ENCODE results near the gene HPS5.
"Not testable (repeated sequence)": the region's sequence is repeated elsewhere in the genome, so short reads cannot be mapped to it uniquely, and the experiment has no call there.

Gene HPS5, protein sequence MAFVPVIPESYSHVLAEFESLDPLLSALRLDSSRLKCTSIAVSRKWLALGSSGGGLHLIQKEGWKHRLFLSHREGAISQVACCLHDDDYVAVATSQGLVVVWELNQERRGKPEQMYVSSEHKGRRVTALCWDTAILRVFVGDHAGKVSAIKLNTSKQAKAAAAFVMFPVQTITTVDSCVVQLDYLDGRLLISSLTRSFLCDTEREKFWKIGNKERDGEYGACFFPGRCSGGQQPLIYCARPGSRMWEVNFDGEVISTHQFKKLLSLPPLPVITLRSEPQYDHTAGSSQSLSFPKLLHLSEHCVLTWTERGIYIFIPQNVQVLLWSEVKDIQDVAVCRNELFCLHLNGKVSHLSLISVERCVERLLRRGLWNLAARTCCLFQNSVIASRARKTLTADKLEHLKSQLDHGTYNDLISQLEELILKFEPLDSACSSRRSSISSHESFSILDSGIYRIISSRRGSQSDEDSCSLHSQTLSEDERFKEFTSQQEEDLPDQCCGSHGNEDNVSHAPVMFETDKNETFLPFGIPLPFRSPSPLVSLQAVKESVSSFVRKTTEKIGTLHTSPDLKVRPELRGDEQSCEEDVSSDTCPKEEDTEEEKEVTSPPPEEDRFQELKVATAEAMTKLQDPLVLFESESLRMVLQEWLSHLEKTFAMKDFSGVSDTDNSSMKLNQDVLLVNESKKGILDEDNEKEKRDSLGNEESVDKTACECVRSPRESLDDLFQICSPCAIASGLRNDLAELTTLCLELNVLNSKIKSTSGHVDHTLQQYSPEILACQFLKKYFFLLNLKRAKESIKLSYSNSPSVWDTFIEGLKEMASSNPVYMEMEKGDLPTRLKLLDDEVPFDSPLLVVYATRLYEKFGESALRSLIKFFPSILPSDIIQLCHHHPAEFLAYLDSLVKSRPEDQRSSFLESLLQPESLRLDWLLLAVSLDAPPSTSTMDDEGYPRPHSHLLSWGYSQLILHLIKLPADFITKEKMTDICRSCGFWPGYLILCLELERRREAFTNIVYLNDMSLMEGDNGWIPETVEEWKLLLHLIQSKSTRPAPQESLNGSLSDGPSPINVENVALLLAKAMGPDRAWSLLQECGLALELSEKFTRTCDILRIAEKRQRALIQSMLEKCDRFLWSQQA

DNA sequence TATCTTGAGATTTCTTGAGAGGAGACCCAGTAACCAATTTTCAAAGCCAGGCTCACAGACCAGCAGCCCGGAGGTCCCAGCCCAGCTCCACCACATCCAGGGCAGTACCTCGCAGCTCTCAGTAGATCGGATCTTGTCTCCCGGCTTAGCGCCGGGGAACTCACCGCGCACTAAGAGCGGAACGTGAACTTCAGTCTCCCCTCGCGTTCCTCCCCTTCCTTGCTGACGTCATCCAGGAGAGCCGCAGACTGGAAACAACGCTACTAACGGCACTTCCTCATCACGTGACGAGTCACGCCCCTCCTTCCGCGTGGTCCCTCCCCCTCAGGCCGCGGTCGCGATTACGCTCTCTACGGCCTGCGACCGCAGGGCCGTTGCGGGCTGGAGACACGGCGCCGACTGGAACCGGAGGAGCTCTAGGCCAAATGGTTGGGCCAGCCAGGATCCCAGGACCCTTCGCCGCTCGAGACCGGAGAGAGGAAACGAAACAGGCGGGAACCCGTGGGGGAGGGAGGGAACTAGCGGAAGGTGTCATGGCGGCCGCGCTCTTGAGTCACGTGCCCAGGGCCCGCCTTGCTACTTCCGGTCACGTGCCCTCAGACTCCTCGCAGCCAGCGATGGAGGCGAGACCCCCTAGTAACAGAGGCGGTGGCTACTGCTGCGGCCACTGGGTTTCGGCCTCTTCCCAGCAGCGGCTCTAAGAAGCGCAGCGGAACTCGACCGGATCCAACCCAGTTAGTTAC, at the start of gene HPS5, which contains the start of gene GTF2H1:
Gene HPS5, minus strand, starts transcription at position 172 of the 743 bp plus-strand sequence. CDS start 4,282 bp downstream, outside the sequence.
Gene GTF2H1, plus strand, starts transcription at position 599 of the 743 bp plus-strand sequence. CDS start 10,508 bp downstream, outside the sequence.
- DNase-seq: peak; percentile 96

DNA sequence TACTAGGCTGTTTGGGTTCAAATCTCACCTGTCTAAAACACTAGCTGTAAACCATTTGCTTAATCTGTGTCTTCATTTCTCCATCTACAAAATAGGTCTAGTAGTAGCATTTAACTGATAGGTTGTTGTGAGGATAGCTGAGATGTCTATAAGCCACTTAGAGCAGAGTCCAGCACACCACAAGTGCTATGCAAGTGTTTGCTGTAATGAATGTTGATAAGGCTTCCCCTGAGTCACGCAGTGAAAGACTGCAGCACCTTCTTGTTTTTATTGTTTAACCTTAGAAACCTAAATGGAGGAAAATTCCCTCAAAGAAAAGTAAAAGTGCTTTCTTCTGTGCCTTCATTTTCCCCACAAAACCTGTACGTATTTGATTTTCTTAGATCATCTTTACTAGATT, 49.3 kb upstream of the HPS5 start:
- no peak for DNase-seq

DNA sequence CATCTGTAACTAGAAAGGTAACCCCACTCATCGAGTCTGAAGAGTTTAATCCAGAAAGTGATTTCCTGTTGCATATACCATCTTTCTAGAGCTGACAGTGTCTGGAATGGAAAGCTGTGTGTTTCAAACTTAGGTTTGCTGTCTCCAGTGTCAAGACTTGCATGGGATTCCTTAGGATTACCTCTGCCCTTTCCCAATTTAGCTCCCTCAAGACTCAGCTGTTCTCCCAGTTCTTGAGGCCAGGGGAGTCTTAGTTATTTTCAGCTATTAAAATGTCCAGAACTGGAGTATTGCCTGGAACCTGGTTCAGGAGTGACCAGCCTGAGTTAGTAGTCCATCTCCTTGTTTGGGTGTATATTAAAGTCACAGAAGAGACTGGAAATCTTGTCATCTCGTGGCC, 47.5 kb upstream of the HPS5 start:
- DNase-seq: no peak

DNA sequence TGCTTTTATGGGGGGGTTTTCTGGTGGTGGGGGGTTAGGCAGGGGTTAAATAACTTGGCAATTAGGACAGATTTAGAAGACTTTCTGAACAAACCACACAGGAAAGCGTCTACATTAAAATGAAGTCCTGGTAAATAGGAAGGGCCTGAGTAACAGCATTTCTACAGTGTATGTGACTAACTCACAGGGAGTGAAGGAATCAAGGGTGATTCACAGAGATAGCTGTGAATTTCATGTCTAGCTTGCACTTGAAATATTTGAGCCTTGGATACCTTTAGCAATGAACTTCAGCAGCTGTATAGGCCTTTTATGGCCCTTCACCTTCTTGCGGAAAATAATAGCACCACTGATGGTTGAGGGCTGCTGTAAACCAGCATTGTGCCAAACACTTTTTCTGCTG, 46.3 kb upstream of the HPS5 start:
- no peak for DNase-seq

DNA sequence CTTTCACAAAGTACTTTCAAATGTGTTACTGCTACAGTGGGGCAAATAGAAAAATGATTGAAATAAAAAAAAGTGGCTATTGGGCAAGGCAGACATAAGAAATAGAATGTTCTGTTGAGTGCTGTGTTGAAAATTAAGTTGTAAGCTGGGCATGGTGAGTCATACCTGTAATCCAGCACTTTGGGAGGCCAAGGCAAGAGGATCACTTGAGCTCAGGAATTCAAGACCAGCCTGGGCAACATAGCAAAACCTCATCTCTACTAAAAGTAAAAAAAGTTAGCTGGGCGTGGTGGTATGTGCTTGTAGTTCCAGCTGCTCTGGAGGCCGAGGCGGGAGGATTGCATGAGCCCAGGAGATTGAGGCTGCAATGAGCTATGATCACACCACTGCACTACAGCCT, 45.5 kb upstream of the HPS5 start:
- no peak for DNase-seq

DNA sequence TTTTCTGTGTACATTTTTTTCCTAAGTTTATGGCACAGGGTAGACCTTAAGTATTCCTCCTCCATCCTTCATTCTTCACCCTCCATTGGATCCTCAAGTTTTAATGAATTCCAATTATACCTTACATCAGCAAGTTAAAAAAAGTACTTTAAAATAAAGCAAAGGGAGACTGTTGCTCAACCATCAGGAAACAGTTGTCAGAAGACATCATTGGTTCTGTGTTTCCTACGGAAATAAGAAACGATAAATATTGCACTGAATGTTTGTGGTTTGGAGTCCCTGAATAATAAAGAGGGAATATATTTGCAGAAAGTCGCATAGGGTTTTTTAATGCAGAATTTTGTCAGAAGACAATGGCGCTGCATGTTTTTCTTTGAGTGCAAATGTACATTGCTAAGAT, 44.3 kb upstream of the HPS5 start:
- no peak for DNase-seq

DNA sequence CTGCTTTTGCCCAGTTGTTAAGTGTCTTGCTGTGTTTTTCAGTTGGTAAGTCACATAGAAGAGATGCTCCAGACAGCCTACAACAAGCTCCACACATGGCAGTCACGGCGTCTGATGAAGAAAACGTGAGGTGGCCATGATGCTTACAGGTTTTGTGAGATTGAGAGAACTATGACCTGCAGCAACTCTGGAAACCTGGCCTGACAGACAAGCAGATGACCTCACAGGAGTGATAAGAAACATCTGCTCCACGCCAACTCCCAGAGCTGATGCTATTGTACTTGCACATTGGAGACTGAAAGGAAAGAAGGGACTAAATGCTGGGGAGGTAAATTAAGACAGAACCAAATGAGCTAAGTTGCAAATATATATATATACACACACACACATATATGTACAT, 43.8 kb upstream of the HPS5 start:
- DNase-seq: no peak

DNA sequence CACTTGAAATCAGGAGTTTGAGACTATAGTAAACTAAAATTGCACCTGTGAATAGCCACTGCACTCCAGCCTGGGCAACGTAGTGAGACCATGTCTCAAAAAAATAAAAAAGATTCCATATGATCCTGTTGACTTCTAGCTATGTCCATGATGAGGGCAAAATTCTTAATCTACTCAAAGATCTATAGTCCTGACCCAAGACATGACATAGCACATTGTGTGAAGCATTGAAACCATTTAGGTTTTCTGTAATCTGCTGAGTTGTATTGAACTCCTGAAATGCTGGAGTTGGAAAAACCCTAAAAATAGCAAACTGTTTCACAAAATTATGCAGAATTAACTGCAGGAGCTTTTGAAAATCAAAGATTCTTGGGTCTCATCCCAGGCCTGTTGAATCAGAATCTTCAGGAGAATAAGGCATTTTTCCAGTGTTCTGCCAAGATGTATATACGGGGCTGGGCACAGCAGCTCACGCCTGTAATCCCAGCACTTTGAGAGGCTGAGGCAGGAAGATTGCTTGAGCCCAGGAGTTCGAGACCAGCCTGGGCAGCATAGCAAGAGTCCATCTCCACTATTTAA, 42.6 kb upstream of the HPS5 start:
- no peak for DNase-seq

DNA sequence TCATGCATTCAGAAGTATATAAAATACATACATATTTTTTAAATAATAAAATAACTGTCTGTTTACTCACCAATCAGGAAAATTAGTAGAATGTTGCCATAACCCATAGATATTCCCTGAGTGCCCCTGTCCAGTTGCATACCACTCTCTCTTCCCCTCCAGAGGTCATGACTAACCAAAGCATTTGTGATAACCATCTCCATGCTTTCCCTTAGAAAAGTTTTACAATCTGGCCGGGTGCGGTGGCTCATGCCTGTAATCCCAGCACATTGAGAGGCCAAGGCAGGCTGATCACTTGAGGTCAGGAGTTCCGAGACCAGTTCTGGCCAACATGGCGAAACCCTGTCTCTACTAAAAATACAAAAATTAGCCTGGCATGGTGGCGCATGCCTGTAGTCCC, 39.2 kb upstream of the HPS5 start:
- no peak for DNase-seq

DNA sequence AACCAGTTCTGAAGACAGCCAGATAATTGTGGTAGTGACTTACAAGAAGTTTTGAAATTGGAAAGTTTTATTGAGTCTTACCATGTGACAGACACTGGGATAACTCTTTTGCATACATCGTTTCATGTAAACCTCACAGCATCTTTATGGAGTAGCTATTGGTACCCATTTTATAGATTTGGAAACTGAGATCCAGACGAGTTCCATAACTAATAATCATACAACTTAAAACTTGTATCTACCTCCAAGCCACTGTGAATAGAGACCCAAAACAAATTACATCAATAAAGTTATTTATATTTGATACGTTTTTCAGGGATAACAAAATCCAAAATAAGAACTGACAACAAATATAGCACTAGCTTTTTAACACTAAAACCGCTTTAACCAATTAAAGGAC, 36.7 kb upstream of the HPS5 start:
- no peak for DNase-seq

DNA sequence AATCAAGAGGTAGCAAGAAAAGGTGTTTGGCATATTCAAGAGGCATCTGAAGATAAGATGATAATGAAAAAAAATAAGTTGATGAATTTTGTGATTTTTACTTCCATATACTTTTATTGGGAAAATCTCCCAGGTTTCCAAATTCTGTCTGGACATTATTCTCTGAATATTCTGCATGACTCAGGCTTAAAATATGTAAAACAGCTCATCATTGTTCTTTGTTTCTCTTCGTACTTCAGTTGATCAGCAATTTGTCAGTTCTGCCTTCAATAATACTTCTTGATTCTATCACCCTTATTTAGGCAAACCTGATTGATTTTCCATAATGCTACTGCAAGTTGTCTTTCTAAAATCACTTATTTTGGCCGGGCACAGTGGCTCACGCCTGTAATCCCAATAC, 30.6 kb upstream of the HPS5 start:
- no peak for DNase-seq

DNA sequence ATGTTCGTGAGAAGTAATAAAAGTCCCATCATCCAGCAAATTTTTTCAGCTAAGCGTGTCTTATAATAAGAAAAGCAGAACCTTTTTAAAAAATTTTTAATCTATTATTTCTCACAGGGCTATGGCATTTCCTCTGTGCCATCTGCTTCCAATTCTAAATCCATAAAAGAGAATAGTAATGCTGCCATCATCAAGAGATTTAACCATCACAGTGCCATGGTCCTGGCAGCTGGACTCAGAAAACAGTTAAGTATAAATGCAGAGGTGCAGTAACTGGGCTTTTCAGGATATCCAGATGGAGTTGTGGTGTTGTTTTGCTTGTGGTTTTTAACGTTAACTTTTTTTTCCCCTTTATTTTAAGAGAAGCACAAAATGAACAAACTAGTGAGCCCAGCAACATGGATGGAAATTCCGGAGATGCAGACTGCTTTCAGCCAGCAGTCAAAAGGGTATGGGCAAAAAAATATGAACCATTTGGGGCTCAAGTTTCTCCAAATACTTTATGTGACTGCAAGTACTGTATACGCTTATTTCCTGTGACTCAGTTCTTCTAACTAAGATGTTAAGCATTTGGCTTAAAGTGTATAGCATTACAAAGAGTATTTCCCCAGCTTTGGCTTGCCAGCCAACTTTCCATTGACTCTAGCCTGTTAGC, 25.7 kb upstream of the HPS5 start:
- DNase-seq: no peak

DNA sequence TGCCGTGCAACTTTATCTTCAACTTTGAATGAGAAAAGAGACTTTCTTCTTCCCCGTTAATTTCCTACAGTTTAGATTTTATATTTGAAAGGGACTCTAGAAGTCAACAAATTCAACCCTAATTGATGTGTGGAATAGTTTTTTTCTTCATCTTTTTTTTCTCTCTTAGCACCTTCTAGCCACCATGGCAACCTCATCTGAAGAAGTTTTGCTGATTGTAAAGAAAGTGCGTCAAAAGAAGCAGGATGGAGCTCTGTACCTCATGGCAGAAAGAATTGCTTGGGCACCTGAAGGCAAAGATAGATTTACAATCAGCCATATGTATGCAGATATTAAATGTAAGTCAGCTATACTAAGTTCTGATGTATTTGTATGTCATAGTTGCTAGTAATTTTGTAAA, 11.0 kb upstream of the HPS5 start:
- no peak for DNase-seq

DNA sequence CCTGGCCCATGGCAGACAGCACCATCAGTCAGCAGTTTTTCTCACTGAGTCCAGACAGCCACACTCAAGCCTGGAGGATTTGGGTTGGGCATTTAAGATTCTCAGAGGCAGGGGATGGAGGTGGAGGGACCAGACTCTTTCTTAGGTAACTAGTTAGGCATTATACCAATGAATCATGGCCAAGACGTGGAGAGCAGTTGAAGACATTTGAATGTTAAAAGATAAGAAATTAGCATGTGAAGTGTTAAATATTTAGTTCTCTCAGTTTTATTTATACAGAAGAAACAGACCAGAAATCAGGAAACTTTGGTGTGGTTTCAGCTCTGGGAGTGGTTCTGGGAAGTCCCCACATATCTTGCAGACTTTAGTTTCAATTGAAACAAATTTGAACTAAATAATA, 10.4 kb upstream of the HPS5 start:
- DNase-seq: no peak

DNA sequence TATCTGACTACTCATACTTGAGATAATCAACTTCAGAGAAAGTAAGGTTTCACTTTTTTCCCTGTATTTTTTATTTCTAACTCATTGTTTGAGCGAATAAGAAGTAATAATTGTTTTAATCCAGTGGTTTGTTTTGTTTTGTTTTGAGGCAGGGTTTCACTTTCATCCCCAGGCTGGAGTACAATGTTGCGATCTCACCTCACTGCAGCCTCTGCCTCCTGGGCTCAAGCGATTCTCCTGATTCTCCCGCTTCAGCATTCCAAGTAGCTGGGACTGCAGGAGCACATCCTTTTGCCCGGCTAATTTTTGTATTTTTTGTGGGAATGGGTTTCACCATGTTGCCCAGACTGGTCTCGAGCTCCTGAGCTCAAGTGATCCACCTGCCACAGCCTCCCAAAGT, 9.0 kb upstream of the HPS5 start:
- no peak for DNase-seq

DNA sequence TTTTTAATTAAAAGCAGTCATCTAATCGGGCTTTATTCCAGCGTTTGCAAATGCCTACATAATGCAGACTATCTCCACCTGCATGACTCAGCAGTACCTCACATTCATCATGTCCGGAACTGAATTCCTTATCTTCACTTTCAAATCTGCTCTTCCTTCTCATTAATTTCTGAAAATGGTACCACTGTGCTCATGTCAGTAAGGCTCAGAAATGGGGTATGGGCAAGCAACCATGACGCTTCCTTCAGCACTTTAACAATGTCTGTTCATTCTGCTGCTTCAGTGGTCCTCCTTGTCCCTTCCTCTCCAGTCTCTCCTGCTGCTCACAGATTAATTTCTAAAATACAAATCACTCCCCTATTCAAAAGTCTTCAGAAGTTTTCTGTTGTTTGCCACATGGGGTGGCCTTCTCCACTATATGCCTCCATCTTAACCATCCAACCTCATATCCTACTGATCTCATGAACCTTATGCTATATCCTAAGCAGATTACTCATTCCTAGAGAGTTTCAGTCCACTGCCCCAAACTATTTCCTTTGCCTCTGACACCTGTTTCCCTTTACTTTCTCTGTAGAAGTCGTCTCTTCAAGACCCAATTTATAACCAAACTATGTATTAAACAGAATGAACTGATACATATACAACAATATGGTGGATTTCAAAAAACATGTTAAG, 7.4 kb upstream of the HPS5 start:
- no peak for DNase-seq

DNA sequence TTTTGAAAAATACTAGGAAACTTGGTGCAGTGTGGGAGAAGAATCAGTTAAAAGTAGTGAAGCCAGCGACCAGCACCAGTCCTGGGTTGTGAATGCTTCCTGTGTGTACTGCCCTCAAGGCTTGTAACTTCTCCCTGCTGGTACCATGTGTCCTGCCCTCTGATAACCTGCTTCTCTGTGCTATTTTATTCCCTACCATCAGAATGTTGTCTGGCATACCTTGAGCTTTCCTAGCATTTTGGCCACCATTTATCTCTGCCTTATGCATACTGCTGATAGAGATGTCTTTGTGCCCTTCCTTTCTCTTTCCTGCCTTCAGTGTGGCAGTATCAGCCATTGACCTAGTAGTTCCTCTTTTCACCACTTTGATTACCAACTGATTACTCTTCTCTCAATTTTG, 2.4 kb upstream of the HPS5 start:
- no peak for DNase-seq

DNA sequence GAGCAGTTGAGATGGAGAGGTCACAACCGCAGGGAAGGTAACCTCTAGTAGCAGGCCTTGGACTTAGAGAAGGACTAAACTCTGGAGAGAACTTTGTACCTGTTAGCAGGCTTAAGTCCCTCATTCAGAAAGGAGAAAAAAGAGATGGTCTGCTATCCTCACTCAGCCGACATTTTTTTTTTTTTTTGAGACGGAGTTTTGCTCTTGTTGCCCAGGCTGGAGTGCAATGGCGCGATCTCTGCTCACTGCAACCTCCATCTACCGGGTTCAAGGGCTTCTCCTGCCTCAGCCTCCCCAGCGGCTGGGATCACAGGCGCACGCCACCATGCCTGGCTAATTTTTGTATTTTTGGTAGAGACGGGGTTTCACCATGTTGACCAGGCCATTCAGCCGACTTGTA, 1.9 kb upstream of the HPS5 start:
- not testable (repeated sequence) for DNase-seq

DNA sequence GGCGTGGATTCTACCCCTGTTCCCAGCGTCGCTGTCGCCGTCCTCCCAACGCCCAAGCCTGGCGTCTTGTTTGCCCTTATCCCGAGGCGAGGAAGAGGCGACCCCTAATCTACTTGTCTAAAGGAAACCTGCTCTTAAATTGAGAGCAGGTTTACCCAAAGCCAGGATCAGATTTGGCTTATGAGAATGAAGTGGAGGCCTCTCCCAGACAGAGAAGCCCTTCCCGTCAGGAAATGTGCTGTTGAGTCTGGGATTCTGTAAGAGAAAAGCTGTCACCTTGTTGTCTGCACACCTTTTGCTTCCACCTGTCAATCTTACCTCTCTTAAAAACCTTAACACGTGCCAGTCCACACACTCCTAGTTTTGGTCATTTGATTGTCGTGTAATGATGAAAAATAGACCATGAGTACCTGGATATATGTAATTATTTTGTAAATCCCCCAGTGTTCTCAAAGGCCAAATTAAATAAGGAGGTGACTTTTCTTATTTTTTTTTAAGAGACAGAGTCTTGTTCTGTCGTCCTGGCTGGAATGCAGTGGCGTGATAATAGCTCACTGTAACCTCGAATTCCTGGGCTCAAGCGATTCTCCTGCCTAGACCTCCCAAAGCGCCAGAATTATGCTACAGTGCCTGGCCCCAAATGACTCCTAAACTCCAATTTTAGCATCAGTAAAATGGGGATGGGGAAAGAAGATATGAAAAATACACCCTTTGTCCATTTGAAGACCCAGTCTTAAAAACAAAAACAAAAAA, 1.1 kb upstream of the HPS5 start:
- DNase-seq: no peak

DNA sequence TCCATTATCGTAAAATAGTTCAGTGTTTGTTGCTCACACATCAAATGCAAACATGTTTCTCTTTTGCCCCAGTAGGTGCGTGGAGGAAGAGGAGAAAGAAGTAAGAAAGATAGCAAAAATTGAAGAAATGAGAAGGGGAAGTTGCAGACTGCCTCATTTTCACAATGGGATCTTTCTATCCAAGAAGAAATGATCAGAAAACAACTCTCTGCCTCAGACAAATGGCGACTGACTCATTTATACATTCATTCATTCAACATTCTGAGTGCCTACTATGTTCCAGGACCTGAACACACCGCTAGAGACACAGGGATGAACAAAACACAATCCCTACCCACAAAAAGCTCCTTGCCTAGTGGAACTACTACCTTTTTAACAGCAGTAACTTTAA, 367 bp downstream of the HPS5 start:
- DNase-seq: no peak

DNA sequence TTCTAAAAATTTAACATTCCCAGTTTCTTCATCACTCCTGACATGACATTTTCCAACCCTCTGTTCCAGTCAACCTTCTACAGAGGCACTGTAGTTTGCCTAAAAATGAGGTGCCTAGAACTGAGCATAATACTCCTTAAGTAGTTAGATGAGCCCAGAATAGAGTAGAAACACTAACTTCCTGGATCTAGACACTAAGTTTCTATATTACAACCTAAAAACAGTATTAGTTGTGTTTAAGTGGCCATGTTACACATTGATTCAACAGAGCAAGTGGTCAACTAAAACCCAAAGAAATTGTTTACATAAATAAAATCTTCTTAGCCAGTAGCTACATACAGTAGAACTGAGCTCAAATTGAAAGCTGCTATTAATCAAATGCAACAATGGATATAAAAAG, 1.3 kb downstream of the HPS5 start:
- DNase-seq: no peak

Data from RPMI8226 (cell line).